SK-N-SH (cell line): ENCODE data around the gene ASIP. TPM values are rescaled to one million over a fixed set of nuclear protein-coding genes. Genes with fewer than 3 reads are reported as not detected.
"Not testable (repeated sequence)": the region's sequence is repeated elsewhere in the genome, so short reads cannot be mapped to it uniquely, and the experiment has no call there.

Experiments
- CTCF ChIA-PET: fragments of 300-600, 350-600 bp; formaldehyde crosslinking; extraction: SDS; loops from one replicate; lab custom pipeline; 2021; lab: Yijun Ruan, JAX
- POLR2A ChIA-PET: fragments of 350-600 bp; sonication (Branson Sonifier 250); formaldehyde crosslinking; extraction: SDS; loops from one replicate; lab custom pipeline; 2020; ENCODE audit warnings: antibody characterized with exemption, inconsistent platforms; lab: Yijun Ruan, JAX
- DNase-seq: peaks from one replicate; pipeline ENCODE4 v3.0.0; 2012
- H2AFZ ChIP-seq: fragments of 200-600 bp; sonication (generic); 2 replicates; pipeline ENCODE4 v1.8.1; 2016; ENCODE audit warnings: antibody characterized with exemption, mild to moderate bottlenecking, low read depth
- H3F3A ChIP-seq: fragments of 200-600 bp; sonication (generic); replicated peaks from 2 replicates; pipeline ENCODE3; 2016; ENCODE audit warnings: antibody characterized with exemption, mild to moderate bottlenecking; ENCODE audit not compliant: insufficient read depth
- H3K27ac ChIP-seq, 2 experiments: fragments of 200-500 bp in 1 of 2; fragments of 200-600 bp in 1 of 2; sonication (Bioruptor generic) in 1 of 2; sonication (generic), shearing (Covaris generic) in 1 of 2; 2 replicates each; pipeline versions ENCODE4 v1.5.1 to v1.6.1; 2014 to 2016; ENCODE audit warnings: low read depth in 2 of 2, inconsistent platforms in 1 of 2, low read length in 1 of 2, mild to moderate bottlenecking in 1 of 2, mixed read lengths in 1 of 2
- H3K27me3 ChIP-seq: fragments of 200-600 bp; sonication (generic), shearing (Covaris generic); 2 replicates; pipeline ENCODE4 v1.6.1; 2016; ENCODE audit warnings: mixed run types; ENCODE audit not compliant: insufficient read depth
- H3K36me3 ChIP-seq, 2 experiments: fragments of 200-500 bp in 1 of 2; fragments of 200-600 bp in 1 of 2; sonication (Bioruptor generic) in 1 of 2; sonication (generic) in 1 of 2; replicated peaks in 1 of 2; 2 replicates each; pipeline versions ENCODE3 to v1.5.1; 2014 to 2016; ENCODE audit warnings: low read length in 1 of 2, mild to moderate bottlenecking in 1 of 2; ENCODE audit not compliant: insufficient read depth in 2 of 2, control insufficient read depth in 1 of 2
- H3K4me1 ChIP-seq, 2 experiments: fragments of 200-500 bp in 1 of 2; fragments of 200-600 bp in 1 of 2; sonication (Bioruptor generic) in 1 of 2; sonication (generic), shearing (Covaris generic) in 1 of 2; 2 replicates each; pipeline versions ENCODE4 v1.5.1 to v1.6.1; 2014 to 2016; ENCODE audit warnings: low read depth in 1 of 2, low read length in 1 of 2, mixed run types in 1 of 2; ENCODE audit not compliant: insufficient read depth in 2 of 2, control insufficient read depth in 1 of 2
- H3K4me2 ChIP-seq: fragments of 200-600 bp; sonication (generic), shearing (Covaris generic); 2 replicates; pipeline ENCODE4 v1.6.1; 2017; ENCODE audit warnings: mixed run types
- H3K4me3 ChIP-seq, 2 experiments: fragments of 200-500 bp in 1 of 2; fragments of 200-600 bp in 1 of 2; sonication (Bioruptor generic) in 1 of 2; sonication (generic), shearing (Covaris generic) in 1 of 2; 2 replicates each; pipeline versions ENCODE4 v1.5.1 to v1.8.1; 2014 to 2016; ENCODE audit warnings: low read depth in 2 of 2, inconsistent platforms in 1 of 2, low read length in 1 of 2, mild to moderate bottlenecking in 1 of 2, mixed read lengths in 1 of 2, moderate library complexity in 1 of 2
- H3K79me2 ChIP-seq: fragments of 200-600 bp; sonication (generic); 2 replicates; pipeline ENCODE4 v1.8.1; 2017; ENCODE audit warnings: mild to moderate bottlenecking; ENCODE audit not compliant: insufficient read depth
- H3K9ac ChIP-seq: fragments of 200-600 bp; sonication (generic); 2 replicates; pipeline ENCODE4 v1.6.1; 2017; ENCODE audit warnings: mixed run types
- H3K9me2 ChIP-seq: fragments of 200-600 bp; sonication (generic); 2 replicates; pipeline ENCODE4 v1.6.1; 2017; ENCODE audit warnings: mixed run types
- H3K9me3 ChIP-seq: fragments of 200-600 bp; sonication (generic); 2 replicates; pipeline ENCODE4 v1.6.1; 2017; ENCODE audit warnings: mixed run types, mild to moderate bottlenecking, moderate library complexity
- H4K20me1 ChIP-seq: fragments of 200-600 bp; sonication (generic); 2 replicates; pipeline ENCODE4 v1.6.1; 2017; ENCODE audit warnings: mild to moderate bottlenecking, mixed run types; ENCODE audit not compliant: insufficient read depth
- MXI1 ChIP-seq: IDR thresholded peaks from 2 replicates; pipeline ENCODE4 v1.6.1; 2012; ENCODE audit warnings: mild to moderate bottlenecking, low read depth, low read length, improper control_type of control experiment
- NRF1 ChIP-seq: IDR thresholded peaks from 2 replicates; pipeline ENCODE4 v1.6.1; 2012; ENCODE audit warnings: low read depth, mild to moderate bottlenecking, low read length
- TCF12 ChIP-seq: IDR thresholded peaks from 2 replicates; pipeline ENCODE4 v1.4.0; 2012
- whole genome bisulfite sequencing: methylation state at CpG from one replicate; pipeline ENCODE4 v1.1.6; 2017; ENCODE audit warnings: low lambda C conversion rate; 5-methylcytosine and 5-hydroxymethylcytosine counted together
- polyA plus RNA-seq, 3 experiments: library from polyadenylated mRNA; depleted of rRNA; stranded (reverse); fragments of >200 nt; gene quantifications; 2 replicates each; pipeline ENCODE4 v1.2.3, GENCODE V29; 2012
- TF ChIP-seq, protein P1 (sequence below): fragments of 150-350 bp; IDR thresholded peaks from 2 replicates; pipeline ENCODE4 v1.6.1; 2017; ENCODE audit warnings: antibody characterized with exemption, low read length, low read depth, borderline replicate concordance
- TF ChIP-seq, protein P2 (sequence below): fragments of 200-600 bp; sonication (generic); IDR thresholded peaks from 2 replicates; pipeline ENCODE4 v1.6.1; 2017; ENCODE audit warnings: antibody characterized with exemption, mild to moderate bottlenecking, moderate library complexity

The ASIP gene
- polyA plus RNA-seq, 1 of the 3 experiments (the other 2 are of a cell fraction), result 0.15 TPM

DNA sequence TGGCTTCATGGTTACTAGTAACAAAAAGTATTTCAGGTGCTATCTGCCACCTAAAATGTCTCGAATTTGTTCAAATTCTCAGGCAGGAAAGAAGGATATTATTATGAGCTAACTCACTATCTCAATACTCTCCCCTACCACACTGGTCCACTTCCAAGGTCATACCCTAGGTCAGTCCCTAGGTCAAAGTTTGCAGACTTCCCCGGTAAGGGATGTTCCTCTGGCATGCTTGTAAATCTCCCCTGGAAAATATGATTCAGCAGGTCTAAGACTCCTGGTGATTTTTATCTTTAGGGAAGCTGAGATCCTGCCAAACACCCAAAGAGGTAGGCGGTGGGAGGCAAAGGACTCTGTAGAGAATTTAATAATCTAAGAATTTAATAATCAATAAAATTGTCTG lies 55.2 kb downstream of the ASIP start:
- 94% methylated on average over 3 of the region's 3 CpGs for WGBS
- no peaks in the 10 kb centered on the region for H3K9me2 ChIP-seq
- TF ChIP-seq MXI1 (no peak), TCF12 (no peak)
- TF ChIP-seq, protein P1, sequence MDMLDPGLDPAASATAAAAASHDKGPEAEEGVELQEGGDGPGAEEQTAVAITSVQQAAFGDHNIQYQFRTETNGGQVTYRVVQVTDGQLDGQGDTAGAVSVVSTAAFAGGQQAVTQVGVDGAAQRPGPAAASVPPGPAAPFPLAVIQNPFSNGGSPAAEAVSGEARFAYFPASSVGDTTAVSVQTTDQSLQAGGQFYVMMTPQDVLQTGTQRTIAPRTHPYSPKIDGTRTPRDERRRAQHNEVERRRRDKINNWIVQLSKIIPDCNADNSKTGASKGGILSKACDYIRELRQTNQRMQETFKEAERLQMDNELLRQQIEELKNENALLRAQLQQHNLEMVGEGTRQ, result no peak
- H3K4me3 ChIP-seq, result no peak overlapping the region
- CTCF ChIA-PET, result interaction anchor here (1.5 to 1.8 kb wide), 2 partner anchors 16 to 106 kb away, joined by 6 to 8 read pairs; no protein-coding TSS in a partner anchor
- H3K27ac ChIP-seq, result no peak overlapping the region
- H3K9me3 ChIP-seq, result no peaks in the 10 kb centered on the region
- no peaks in the 10 kb centered on the region for H3K27me3 ChIP-seq
- H2AFZ ChIP-seq, result no peak overlapping the region
- peaks cover 54% of the 10 kb centered on the region for H3K79me2 ChIP-seq
- no peak for DNase-seq
- H3F3A ChIP-seq, result no peaks in the 10 kb centered on the region
- no peak overlapping the region for H3K4me2 ChIP-seq
- no peak overlapping the region for H3K9ac ChIP-seq
- POLR2A ChIA-PET, result no interaction called here
- peaks cover 12 to 38% of the 10 kb centered on the region in 2 experiments for H3K36me3 ChIP-seq
- peaks cover under 1 to 13% of the 10 kb centered on the region in 2 experiments; a peak in 2 of 4 replicates for H3K4me1 ChIP-seq
- 0 out of 2 replicates have a peak, but pooled peaks cover 12% of the 10 kb centered on the region for H4K20me1 ChIP-seq

DNA sequence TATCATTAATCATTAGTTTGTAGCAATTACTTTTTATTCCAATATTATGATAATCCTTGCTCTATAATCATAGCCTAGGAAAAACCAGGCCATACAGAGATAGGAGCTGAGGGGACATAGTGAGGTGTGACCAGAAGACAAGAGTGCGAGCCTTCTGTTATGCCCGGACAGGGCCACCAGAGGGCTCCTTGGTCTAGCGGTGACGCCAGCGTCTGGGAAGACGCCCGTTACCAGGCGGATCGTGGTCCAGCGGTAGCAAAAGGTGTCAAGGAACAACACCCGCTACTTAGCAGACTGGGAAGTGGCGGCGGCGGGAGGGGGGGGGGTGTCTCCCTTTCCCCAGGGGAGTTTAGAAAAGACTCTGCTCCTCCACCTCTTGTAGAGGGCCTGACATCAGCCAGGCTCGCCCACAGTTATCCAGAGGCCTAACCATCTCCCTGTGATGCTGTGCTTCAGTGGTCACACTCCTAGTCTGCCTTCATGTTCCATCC lies 57.1 kb downstream of the ASIP start:
- H2AFZ ChIP-seq, H3K9me3 ChIP-seq, POLR2A ChIA-PET, H3K9me2 ChIP-seq, H3K4me3 ChIP-seq, H3K9ac ChIP-seq, H3F3A ChIP-seq, H3K27me3 ChIP-seq, H3K27ac ChIP-seq, H3K4me2 ChIP-seq, DNase-seq: not testable (repeated sequence)
- 20% methylated on average over 4 of the region's 15 CpGs for WGBS
- CTCF ChIA-PET, result interaction anchor here (1.8 kb wide), 1 partner anchor 108 kb away, joined by 6 read pairs; no protein-coding TSS in a partner anchor
- Histone ChIP-seq H3K4me1 (peaks cover 9 to 18% of the 10 kb centered on the region in 2 experiments; a peak in 2 of 4 replicates), H4K20me1 (0 out of 2 replicates have a peak, but pooled peaks cover 12% of the 10 kb centered on the region), H3K36me3 (peaks cover 7 to 19% of the 10 kb centered on the region in 2 experiments), H3K79me2 (peaks cover 67% of the 10 kb centered on the region)
- TF ChIP-seq, protein P2, sequence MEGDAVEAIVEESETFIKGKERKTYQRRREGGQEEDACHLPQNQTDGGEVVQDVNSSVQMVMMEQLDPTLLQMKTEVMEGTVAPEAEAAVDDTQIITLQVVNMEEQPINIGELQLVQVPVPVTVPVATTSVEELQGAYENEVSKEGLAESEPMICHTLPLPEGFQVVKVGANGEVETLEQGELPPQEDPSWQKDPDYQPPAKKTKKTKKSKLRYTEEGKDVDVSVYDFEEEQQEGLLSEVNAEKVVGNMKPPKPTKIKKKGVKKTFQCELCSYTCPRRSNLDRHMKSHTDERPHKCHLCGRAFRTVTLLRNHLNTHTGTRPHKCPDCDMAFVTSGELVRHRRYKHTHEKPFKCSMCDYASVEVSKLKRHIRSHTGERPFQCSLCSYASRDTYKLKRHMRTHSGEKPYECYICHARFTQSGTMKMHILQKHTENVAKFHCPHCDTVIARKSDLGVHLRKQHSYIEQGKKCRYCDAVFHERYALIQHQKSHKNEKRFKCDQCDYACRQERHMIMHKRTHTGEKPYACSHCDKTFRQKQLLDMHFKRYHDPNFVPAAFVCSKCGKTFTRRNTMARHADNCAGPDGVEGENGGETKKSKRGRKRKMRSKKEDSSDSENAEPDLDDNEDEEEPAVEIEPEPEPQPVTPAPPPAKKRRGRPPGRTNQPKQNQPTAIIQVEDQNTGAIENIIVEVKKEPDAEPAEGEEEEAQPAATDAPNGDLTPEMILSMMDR, result peak; percentile 49

DNA sequence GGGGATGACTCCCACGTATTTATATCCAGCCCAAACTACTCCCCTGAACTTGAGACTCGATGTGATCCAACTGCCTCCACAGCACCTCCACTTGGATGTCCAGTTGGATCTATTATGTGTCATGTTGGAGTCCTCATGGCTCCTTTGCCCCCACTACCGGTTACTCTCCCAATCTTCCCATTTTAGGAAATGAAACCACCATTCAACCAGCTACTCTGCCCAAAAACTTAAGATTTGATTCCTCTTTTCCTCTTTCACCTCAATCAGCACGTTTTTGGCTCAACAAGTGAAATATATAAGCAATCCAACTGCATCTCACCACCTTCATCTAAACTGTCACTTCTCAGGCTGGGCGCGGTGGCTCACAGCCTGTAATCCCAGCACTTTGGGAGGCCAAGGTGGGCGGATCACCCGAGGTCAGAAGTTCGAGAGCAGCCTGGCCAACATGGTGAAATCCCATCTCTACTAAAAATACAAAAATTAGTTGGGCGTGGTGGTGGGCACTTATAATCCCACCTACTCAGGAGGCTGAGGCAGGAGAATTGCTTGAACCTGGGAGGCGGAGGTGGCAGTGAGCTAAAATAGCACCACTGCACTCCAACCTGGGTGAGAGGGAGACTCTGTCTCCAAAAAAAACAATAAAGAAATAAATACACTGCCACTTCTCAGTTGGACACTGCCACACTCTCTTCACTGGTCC lies 58.5 kb downstream of the ASIP start:
- no peak for DNase-seq
- H3K27me3 ChIP-seq, result no peaks in the 10 kb centered on the region
- H3K4me1 ChIP-seq, result peaks cover 9 to 18% of the 10 kb centered on the region in 2 experiments; a peak in 2 of 4 replicates
- 91% methylated on average over 11 of the region's 11 CpGs for WGBS
- H3K36me3 ChIP-seq, result peaks cover 0 to 8% of the 10 kb centered on the region in 2 experiments
- no peak overlapping the region for H3K9ac ChIP-seq
- H3K4me2 ChIP-seq, result no peak overlapping the region
- no peak overlapping the region for H3K27ac ChIP-seq
- 0 out of 2 replicates have a peak, but pooled peaks cover 12% of the 10 kb centered on the region for H4K20me1 ChIP-seq
- H3K9me3 ChIP-seq, result no peaks in the 10 kb centered on the region
- H3F3A ChIP-seq, result no peaks in the 10 kb centered on the region
- no peak for TF ChIP-seq NRF1
- TF ChIP-seq, all 33 proteins: peak for 0
- no peak overlapping the region for H3K4me3 ChIP-seq
- H3K9me2 ChIP-seq, result no peaks in the 10 kb centered on the region
- ChIA-PET CTCF (interaction anchor here (0.8 to 6.3 kb wide), 5 partner anchors 13 to 470 kb away, joined by 3 to 56 read pairs (median 3); no protein-coding TSS in a partner anchor), POLR2A (no interaction called here)
- no peak overlapping the region for H2AFZ ChIP-seq
- H3K79me2 ChIP-seq, result peaks cover 67% of the 10 kb centered on the region
